Urinary bladder (tissue), 4 donors: ENCODE results near the gene CNGB1. TPM values are rescaled to one million over a fixed set of nuclear protein-coding genes. Genes with fewer than 3 reads are reported as not detected.
"Not testable (repeated sequence)": the region's sequence is repeated elsewhere in the genome, so short reads cannot be mapped to it uniquely, and the experiment has no call there.

Experiments used
- DNase-seq: peaks from one replicate; pipeline ENCODE4 v3.0.0-alpha.2; 2015; ENCODE audit errors: extremely low spot score
- H3K27ac ChIP-seq: one replicate; pipeline ENCODE4 v1.5.1; 2013; ENCODE audit warnings: low read depth, mild to moderate bottlenecking, moderate library complexity
- H3K36me3 ChIP-seq: one replicate; pipeline ENCODE4 v1.6.1; 2013; ENCODE audit warnings: mild to moderate bottlenecking, moderate library complexity; ENCODE audit not compliant: insufficient read depth
- H3K4me1 ChIP-seq: one replicate; pipeline ENCODE4 v1.6.1; 2013; ENCODE audit warnings: mild to moderate bottlenecking, moderate library complexity; ENCODE audit not compliant: insufficient read depth
- H3K4me3 ChIP-seq: one replicate; pipeline ENCODE4 v1.5.1; 2013; ENCODE audit warnings: low read depth, low read length
- WGBS: extraction: QIAGEN DNeasy Blood & Tissue Kit; methylation state at CpG from one replicate; pipeline ENCODE4 v1.1.7; 2013; 5-methylcytosine and 5-hydroxymethylcytosine counted together
- polyA plus RNA-seq: library from polyadenylated mRNA; stranded (reverse); fragments of 200-250 nt; gene quantifications from one replicate; pipeline ENCODE4 v1.2.3, GENCODE V29; 2013
- total RNA-seq: library from RNA; depleted of rRNA; stranded (reverse); fragments of >200 nt; gene quantifications from one replicate; pipeline ENCODE4 v1.2.3, GENCODE V29; 2014
- donor health status: healthy with polysubstance abuse.
- donor health status: healthy.

CNGB1 gene
- total and polyA plus RNA-seq, 2 donors, result 0.16 TPM; not detected in 1

GRCh38 chr16:57904101-57904500, 66.8 kb downstream of the CNGB1 start:
- WGBS, result 56% methylated on average over 8 of the region's 8 CpGs

DNA sequence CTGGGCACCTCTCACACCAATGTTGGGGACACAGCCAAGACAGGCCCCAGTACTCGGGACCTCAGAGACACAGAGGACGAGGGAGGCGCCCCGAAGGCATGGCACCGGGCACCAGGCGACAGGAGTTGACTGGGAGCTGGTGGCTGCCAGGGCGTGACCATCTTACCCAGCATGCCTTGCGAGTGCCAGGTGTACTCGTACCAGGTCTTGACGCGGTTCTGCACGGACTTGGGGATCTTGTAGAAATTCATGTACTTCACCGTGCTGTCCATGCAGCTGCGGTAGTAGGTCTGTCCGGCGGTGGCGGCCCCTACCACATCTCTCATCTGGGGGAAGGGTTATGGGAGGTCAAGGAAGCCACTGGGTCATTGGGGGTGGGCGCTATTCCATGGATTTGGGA, 67.3 kb downstream of the CNGB1 start:
- no peaks in the 10 kb centered on the region for H3K4me1 ChIP-seq
- no peak for DNase-seq
- 81% methylated on average over 18 of the region's 18 CpGs for WGBS
- no peak overlapping the region for H3K4me3 ChIP-seq
- no peak overlapping the region for H3K27ac ChIP-seq
- no peaks in the 10 kb centered on the region for H3K36me3 ChIP-seq

More at GRCh38 chr16:57904101-57904500, 66.8 kb downstream of the CNGB1 start:
- no peaks in the 10 kb centered on the region for H3K4me1 ChIP-seq
- no peaks in the 10 kb centered on the region for H3K36me3 ChIP-seq
- H3K27ac ChIP-seq, result no peak overlapping the region
- no peak for DNase-seq
- H3K4me3 ChIP-seq, result no peak overlapping the region

GRCh38 chr16:57901480-57902069, 69.4 kb downstream of the CNGB1 start:
- no peaks in the 10 kb centered on the region for H3K4me1 ChIP-seq
- H3K36me3 ChIP-seq, result no peaks in the 10 kb centered on the region
- DNase-seq, result no peak
- WGBS, result 85% methylated on average over 12 of the region's 12 CpGs
- H3K27ac ChIP-seq, result no peak overlapping the region
- no peak overlapping the region for H3K4me3 ChIP-seq

DNA sequence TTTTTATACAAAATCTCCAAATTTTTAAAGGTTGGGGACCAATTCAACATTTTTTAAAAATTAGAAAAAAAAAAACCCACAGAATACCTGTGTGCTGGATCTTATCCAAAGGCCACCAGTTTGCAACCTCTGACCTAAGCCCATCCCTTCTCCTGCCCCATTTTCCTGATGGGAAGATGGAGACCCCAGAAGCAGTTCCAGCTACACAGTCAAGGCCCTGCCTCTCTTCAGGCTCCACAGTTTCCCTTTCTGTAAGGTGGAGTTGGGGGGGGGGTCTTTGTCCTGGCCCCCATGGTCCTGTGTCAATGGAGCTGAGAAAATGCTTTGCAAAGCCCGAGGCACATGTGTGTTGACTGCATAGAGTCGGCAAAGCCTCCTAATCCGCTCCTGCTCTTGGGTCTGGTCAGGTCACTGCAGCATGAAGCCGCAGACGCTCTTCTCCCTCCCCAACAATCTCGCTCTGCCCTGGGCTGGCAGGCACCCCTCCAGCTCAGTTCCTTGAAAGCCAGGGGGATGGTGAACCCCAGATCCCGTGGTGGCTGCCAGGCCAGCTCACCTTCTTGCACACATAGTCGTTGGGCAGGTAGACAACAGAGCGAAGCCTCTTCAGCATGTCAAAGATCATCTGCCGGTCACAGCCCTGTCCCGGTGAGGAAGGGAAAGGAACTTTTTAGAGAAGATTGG, 70.0 kb downstream of the CNGB1 start:
- no peak overlapping the region for H3K27ac ChIP-seq
- H3K36me3 ChIP-seq, result no peaks in the 10 kb centered on the region
- DNase-seq, result no peak
- WGBS, result 76% methylated on average over 11 of the region's 11 CpGs
- no peaks in the 10 kb centered on the region for H3K4me1 ChIP-seq
- H3K4me3 ChIP-seq, result no peak overlapping the region

- Histone ChIP-seq H3K4me3 (no peak overlapping the region), H3K4me1 (no peaks in the 10 kb centered on the region), H3K36me3 (no peaks in the 10 kb centered on the region), H3K27ac (no peak overlapping the region)
- WGBS, result 41% methylated on average over 12 of the region's 12 CpGs
- no peak for DNase-seq
Measured at GRCh38 chr16:57899771-57900661, 70.9 kb downstream of the CNGB1 start.

DNA sequence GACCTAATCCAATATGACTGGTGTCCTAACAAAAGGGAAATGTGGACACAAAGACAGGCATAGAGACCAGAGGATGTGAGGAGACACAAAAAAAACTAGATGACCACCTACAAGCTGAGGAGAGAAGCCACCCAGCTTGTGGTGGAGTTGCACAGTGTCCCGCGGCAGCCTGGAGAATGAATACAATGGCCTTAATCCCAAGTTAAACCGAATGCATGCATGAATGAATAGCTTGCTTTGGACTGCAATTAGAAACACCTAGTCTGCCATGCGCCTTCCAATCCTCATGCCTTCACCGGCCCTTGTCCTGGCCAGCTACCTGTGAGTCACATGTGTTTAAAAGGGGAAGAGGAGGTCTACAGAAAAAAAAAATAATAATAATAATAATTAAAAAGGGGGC, 72.0 kb downstream of the CNGB1 start:
- Histone ChIP-seq H3K4me3 (no peak overlapping the region), H3K36me3 (no peaks in the 10 kb centered on the region), H3K4me1 (no peaks in the 10 kb centered on the region), H3K27ac (no peak overlapping the region)
- WGBS, result 66% methylated on average over 5 of the region's 5 CpGs
- no peak for DNase-seq

DNA sequence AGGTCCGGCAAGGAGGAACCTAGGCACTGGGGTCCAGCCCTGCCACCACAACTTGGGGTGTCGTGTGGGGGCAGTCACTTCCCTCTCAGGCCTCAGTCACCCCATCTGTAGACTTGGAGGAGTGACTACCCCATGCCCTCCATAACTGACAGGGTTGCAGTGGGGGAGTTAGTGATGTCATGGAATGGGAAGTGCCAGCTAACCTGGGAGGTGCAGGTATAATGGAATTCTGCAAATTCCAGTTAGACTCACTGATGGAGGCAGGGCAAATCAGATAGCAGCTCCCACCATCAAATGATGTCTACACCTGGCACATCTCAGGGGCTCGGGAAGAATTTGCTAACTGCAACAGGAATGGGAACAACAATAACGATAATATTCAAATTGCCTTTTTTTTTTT, 72.9 kb downstream of the CNGB1 start:
- Histone ChIP-seq H3K4me1 (no peaks in the 10 kb centered on the region), H3K36me3 (no peaks in the 10 kb centered on the region), H3K27ac (no peak overlapping the region), H3K4me3 (no peak overlapping the region)
- no peak for DNase-seq
- WGBS, result 75% methylated on average over 4 of the region's 4 CpGs

GRCh38 chr16:57897053-57897784, 73.7 kb downstream of the CNGB1 start:
- no peak for DNase-seq
- H3K27ac ChIP-seq, result no peak overlapping the region
- 74% methylated on average over 18 of the region's 18 CpGs for WGBS
- no peak overlapping the region for H3K4me3 ChIP-seq
- H3K36me3 ChIP-seq, result no peaks in the 10 kb centered on the region
- no peaks in the 10 kb centered on the region for H3K4me1 ChIP-seq

GRCh38 chr16:57895081-57895547, 75.8 kb downstream of the CNGB1 start:
- not testable (repeated sequence) for H3K27ac ChIP-seq, H3K36me3 ChIP-seq, H3K4me1 ChIP-seq, DNase-seq, H3K4me3 ChIP-seq
- WGBS, result 94% methylated on average over 3 of the region's 3 CpGs

DNA sequence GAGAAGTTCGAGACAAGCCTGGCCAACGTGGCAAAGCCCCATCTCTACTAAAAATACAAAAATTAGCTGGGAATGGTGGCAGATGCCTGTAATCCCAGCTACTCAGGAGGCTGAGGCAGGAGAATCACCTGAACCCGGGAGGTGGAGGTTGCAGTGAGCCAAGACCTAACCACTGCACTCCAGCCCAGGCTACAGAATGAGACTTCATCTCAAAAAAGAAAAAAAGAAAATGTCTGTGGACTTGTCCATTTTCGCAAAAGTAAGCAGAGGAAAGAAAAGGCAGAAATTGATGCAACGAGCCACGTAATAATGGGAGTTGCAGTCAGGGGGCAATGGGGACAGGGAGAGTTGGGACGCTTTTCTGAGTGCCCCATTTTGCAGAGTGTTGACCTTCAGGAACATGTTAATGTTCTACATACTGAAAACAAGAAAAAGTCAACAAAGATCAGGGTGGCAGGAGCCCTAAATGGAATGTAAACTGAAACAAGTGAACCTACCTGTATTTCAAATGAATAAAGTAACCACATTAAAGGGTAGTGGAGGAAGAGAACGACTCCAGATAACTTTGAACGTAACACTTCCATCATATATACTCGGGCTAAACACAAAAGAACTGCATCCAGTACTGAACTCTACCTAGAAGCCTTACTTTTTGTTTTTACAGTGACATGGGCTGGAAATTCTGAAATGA, 76.4 kb downstream of the CNGB1 start:
- H3K4me3 ChIP-seq, result no peak overlapping the region
- no peaks in the 10 kb centered on the region for H3K36me3 ChIP-seq
- H3K27ac ChIP-seq, result no peak overlapping the region
- 88% methylated on average over 10 of the region's 10 CpGs for WGBS
- H3K4me1 ChIP-seq, result no peaks in the 10 kb centered on the region
- DNase-seq, result no peak

GRCh38 chr16:57893559-57894389, 77.2 kb downstream of the CNGB1 start:
- no peak overlapping the region for H3K4me3 ChIP-seq
- WGBS, result 71% methylated on average over 17 of the region's 17 CpGs
- no peak overlapping the region for H3K27ac ChIP-seq
- no peaks in the 10 kb centered on the region for H3K36me3 ChIP-seq
- no peaks in the 10 kb centered on the region for H3K4me1 ChIP-seq
- no peak for DNase-seq

DNA sequence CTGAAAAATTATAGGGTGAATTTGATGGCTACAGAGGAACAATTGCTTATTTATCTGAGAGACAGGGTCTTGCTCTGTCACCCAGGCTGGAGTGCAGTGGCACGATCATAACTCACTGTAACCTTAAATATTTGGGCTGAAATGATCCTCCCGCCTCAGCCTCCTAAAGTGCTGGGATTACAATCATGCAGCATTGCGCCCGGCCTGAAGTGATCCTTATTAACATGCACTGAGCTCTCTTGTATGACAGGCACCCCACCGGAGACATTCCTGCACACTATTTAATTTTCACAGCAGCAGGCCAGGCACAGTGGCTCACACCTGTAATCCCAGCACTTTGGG, 77.7 kb downstream of the CNGB1 start:
- Histone ChIP-seq H3K27ac (no peak overlapping the region), H3K36me3 (no peaks in the 10 kb centered on the region), H3K4me3 (no peak overlapping the region), H3K4me1 (no peaks in the 10 kb centered on the region)
- 84% methylated on average over 5 of the region's 5 CpGs for WGBS
- DNase-seq, result no peak
